ENCODE results near the gene CCDC192. TPM values are rescaled to one million over a fixed set of nuclear protein-coding genes. Genes with fewer than 3 reads are reported as not detected.

Gene CCDC192
- total and polyA plus RNA-seq, 2 donors (not counting 3 experiments of a cell fraction or from before 2014, with no cell fraction given) = not detected

- TF ChIP-seq EZH2 (IDR thresholded peaks at IDR 0.05; ENCODE audit: borderline replicate concordance, low read depth, low read length, severe bottlenecking) = no peak
- CTCF ChIA-PET = interaction anchor here (0.6 to 1.2 kb wide), 2 partner anchors 320 to 439 kb away, joined by 3 to 4 read pairs; no protein-coding TSS in a partner anchor
- FAIRE-seq (peak; percentile 15), DNase-seq (ENCODE audit: low read depth, low spot score) (peak; percentile 44)
- Histone ChIP-seq H4K20me1 (replicated peaks; ENCODE audit: control insufficient read depth, extremely low read depth, insufficient read depth, low read length) (no peaks in the 10 kb centered on the region), H2AFZ (ENCODE audit: low read depth, low read length) (no peak overlapping the region), H3K79me2 (ENCODE audit: control insufficient read depth, insufficient read depth, low read length) (no peaks in the 10 kb centered on the region), H3K9ac (replicated peaks; ENCODE audit: extremely low read depth, insufficient read depth, low read length) (no peak overlapping the region), H3K4me3 (replicated peaks in 1 of 3; ENCODE audit: insufficient read depth in 1 of 3, low read depth in 1 of 3, low read length in 3 of 3) (no peak overlapping the region), H3K9me1 (replicated peaks; ENCODE audit: control insufficient read depth, extremely low read depth, insufficient read depth, low read length) (no peaks in the 10 kb centered on the region), H3K27ac (ENCODE audit: insufficient read depth, low read depth, low read length) (no peak overlapping the region), H3K4me1 (ENCODE audit: control insufficient read depth, extremely low read depth, insufficient read depth, low read length) (peaks cover 9% of the 10 kb centered on the region), H3K27me3 (ENCODE audit: control insufficient read depth in 2 of 2, insufficient read depth in 2 of 2, low read length in 2 of 2) (no peaks in the 10 kb centered on the region), H3K36me3 (ENCODE audit: control insufficient read depth in 2 of 2, extremely low read depth in 1 of 2, insufficient read depth in 2 of 2, low read length in 2 of 2) (no peaks in the 10 kb centered on the region), H3K9me3 (replicated peaks; ENCODE audit: control insufficient read depth, insufficient read depth, low read length) (no peaks in the 10 kb centered on the region), H3K4me2 (ENCODE audit: insufficient read depth, low read length) (no peak overlapping the region)
- BruUV-seq (replicated peaks) = no TSS peak
- POLR2A ChIA-PET = no interaction called here
- dilution Hi-C loops (cut with MboI; ENCODE audit: extremely low pct_ligation_motif_present, low sequenced_read_pairs) = no loop called here
- intact Hi-C loops (cut with micrococcal nuclease) = no loop called here
Observed at GRCh38 chr5:127762412-127762811, 59.2 kb downstream of the CCDC192 start.

GRCh38 chr5:127766676-127767335 is 63.6 kb downstream of the CCDC192 start:
- Histone ChIP-seq H3K4me1 (ENCODE audit: control insufficient read depth, extremely low read depth, insufficient read depth, low read length) (peaks cover 5% of the 10 kb centered on the region), H3K9me1 (replicated peaks; ENCODE audit: control insufficient read depth, extremely low read depth, insufficient read depth, low read length) (no peaks in the 10 kb centered on the region), H2AFZ (ENCODE audit: low read depth, low read length) (peak overlapping the region; percentile 59), H3K79me2 (ENCODE audit: control insufficient read depth, insufficient read depth, low read length) (no peaks in the 10 kb centered on the region), H4K20me1 (replicated peaks; ENCODE audit: control insufficient read depth, extremely low read depth, insufficient read depth, low read length) (no peaks in the 10 kb centered on the region), H3K36me3 (ENCODE audit: control insufficient read depth in 2 of 2, extremely low read depth in 1 of 2, insufficient read depth in 2 of 2, low read length in 2 of 2) (no peaks in the 10 kb centered on the region), H3K27me3 (ENCODE audit: control insufficient read depth in 2 of 2, insufficient read depth in 2 of 2, low read length in 2 of 2) (no peaks in the 10 kb centered on the region), H3K9ac (replicated peaks; ENCODE audit: extremely low read depth, insufficient read depth, low read length) (no peak overlapping the region), H3K9me3 (replicated peaks; ENCODE audit: control insufficient read depth, insufficient read depth, low read length) (no peaks in the 10 kb centered on the region), H3K4me3 (replicated peaks in 1 of 3; ENCODE audit: insufficient read depth in 1 of 3, low read depth in 1 of 3, low read length in 3 of 3) (no peak overlapping the region), H3K27ac (ENCODE audit: insufficient read depth, low read depth, low read length) (no peak overlapping the region), H3K4me2 (ENCODE audit: insufficient read depth, low read length) (no peak overlapping the region)
- DNase-seq (ENCODE audit: low read depth, low spot score) (peak; percentile 17), FAIRE-seq (peak; percentile 37)
- ChIA-PET POLR2A (no interaction called here), CTCF (interaction anchor here (0.7 kb wide), 1 partner anchor 17 kb away, joined by 3 read pairs; no protein-coding TSS in a partner anchor)
- dilution Hi-C loops (cut with MboI; ENCODE audit: extremely low pct_ligation_motif_present, low sequenced_read_pairs) = no loop called here
- intact Hi-C loops (cut with micrococcal nuclease) = no loop called here
- BruUV-seq (replicated peaks) = no TSS peak
- TF ChIP-seq GATA2 (IDR thresholded peaks at IDR 0.05; ENCODE audit: insufficient read depth, insufficient read length, low read depth, low read length) (no peak), POLR2A (IDR thresholded peaks at IDR 0.05; ENCODE audit: low read depth, low read length) (no peak), EZH2 (IDR thresholded peaks at IDR 0.05; ENCODE audit: borderline replicate concordance, low read depth, low read length, severe bottlenecking) (no peak), FOS (IDR thresholded peaks at IDR 0.05; ENCODE audit: borderline replicate concordance, insufficient read depth, low read length) (no peak), MAX (IDR thresholded peaks at IDR 0.05; ENCODE audit: insufficient read depth, insufficient read length) (no peak), POLR2AphosphoS5 (IDR thresholded peaks at IDR 0.05; ENCODE audit: insufficient read depth, low read depth, low read length) (no peak), CTCF (IDR thresholded peaks at IDR 0.05; ENCODE audit: extremely low read depth in 1 of 2, insufficient read depth in 1 of 2, low read depth in 1 of 2, low read length in 2 of 2) (no peak), JUN (IDR thresholded peaks at IDR 0.05; ENCODE audit: borderline replicate concordance, insufficient read depth, insufficient read length, low read depth) (no peak), MYC (IDR thresholded peaks at IDR 0.05; ENCODE audit: low read depth, low read length) (no peak)

Data from endothelial cell of umbilical vein (primary cell).